Stimulated activated CD8-positive, alpha-beta memory T cell treated with anti-CD3 and anti-CD28 coated beads, Interleukin-15, amount 100 ng/mL, for 24 hours (primary cell): Measurements from ENCODE around the gene IQCM.
"Not testable (repeated sequence)": the region's sequence is repeated elsewhere in the genome, so short reads cannot be mapped to it uniquely, and the experiment has no call there.

ENCODE experiments used
- DNase-seq: peaks from one replicate; pipeline ENCODE4 v3.0.0-alpha.2; 2020; ENCODE audit warnings: low read depth

Gene IQCM

DNA sequence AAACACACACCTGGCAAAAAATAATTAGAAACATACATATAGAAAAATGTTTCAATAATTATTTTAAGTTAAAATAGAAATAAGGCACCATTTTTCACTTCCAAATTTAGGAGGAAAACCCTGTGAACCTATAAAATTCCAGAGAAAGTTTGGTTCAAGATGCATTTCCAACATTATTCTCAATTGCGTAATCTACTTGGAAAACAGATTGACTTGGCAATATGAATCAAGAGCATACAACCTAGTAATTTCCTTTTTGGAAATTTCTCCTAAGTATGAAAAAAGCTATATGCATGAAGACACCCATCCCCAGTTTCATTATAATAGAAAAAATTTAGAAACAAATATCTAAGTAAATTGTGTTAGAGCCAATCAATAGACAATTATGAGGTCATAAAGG lies 242.9 kb downstream of the IQCM start:
- no peak for DNase-seq

DNA sequence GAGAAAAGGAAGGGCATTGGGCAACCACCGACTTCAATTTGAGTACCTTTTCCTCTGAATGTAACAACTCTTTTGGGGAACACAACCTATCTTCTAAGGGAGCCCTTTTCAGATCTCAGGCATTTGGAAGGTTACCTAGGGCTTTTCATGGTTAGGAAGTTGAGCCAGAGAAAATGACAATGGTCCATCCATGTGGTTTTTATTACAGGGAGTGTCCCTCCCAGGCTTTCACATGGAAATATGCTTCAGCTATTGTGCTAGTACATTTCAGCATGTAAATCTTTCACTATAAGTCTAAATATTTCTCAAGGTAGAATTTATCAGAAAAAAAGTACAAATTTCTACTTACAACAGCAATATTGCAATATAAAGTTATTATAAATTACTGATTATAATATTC lies 259.8 kb downstream of the IQCM start:
- DNase-seq = no peak

DNA sequence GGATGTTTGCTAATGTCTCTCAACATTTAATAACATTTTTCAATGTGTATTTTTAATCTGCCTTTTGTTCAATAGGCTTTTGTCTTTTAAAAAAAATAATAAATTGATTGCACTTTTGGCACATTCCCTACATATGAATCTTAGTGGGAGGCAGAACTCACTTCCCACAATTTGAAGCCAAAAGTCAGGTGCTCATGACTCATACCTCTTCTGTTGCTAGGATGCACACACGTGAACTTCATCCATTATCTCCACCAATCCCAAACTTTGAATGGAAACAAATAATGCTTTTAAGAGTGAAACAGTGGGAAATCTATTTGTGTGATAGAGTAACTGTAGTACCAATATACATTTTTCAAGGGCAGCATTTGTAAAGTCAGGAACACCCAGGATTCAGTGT lies 260.5 kb downstream of the IQCM start:
- DNase-seq = no peak

DNA sequence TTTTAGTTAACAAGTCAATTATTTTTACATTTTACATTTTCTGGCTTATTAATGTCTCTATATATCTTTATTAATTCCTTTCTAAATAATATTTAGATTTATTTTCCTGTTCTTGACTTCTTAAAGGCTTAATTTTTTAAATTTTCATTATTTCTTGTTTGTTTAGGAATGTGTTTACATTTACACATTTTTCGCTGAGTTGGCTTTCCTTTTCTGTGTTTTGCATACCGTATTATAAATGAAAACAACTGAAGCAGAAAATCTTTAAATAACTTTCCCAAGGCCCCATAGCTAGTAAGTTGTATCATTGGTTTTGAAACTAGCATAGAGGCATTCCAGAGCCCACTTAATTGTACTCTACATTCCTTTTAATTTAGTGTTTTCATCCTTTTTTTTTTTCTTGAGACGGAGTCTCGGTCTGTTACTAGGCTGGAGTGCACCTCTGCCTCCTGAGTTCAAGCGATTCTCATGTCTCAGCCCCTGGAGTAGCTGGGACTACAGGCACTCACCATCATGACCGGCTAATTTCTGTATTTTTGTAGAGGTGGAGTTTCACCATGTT lies 261.6 kb downstream of the IQCM start:
- no peak for DNase-seq

DNA sequence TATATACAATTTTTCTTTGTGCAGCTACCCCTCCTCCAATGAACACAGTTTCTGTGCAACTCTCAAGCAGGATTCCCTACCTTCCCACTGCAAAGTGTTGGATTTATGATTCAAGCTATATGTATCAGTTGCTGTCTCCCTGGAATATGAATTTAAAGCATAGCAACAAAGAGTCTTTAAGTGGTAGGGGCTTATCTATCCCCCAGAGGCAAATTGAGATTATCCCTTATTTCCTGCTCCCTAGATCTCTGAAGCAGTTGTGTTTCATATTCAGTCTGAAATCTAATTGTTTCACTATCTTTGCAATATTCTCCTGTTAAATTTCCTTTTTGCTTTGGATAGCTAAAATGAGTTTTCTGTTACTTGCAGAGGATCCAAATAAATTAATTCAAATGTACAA lies 263.0 kb downstream of the IQCM start:
- DNase-seq = no peak

DNA sequence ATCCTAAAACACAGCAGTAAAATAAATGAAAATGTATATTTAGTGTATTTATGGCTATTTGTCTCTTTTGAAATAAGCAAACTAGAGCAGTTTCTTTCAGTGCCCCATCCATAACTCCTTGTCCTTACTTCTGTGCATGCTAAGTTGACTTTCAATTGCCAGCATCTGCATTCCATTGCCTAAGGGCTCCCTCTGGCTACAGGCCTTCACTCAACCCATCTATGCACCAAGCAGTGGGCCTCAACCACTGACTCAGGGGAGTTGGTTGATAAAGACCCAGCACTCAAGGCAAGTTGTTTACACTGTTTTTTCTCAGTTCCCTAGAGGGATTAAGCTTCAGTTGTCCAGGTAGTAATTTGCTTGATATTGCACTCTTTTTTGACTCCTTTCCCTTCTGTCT lies 265.7 kb downstream of the IQCM start:
- no peak for DNase-seq

DNA sequence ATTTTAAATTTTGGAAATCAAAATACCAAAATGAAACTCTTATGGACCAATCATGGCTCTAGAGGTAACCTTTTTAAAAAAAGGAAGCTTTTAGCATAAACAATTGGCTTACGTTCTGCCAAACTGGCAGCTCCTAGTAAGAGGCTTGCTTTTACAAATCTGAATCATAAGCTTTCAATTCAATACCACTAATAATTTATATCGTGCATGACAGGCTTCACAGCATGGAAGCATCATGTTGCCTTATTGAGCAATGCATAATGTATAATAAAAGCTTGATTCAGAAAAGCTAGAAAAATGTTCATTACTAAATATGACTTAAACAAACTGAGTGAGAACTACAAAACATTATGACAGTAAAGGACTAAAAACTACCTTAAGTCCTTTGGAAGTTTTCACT lies 280.9 kb downstream of the IQCM start:
- no peak for DNase-seq

DNA sequence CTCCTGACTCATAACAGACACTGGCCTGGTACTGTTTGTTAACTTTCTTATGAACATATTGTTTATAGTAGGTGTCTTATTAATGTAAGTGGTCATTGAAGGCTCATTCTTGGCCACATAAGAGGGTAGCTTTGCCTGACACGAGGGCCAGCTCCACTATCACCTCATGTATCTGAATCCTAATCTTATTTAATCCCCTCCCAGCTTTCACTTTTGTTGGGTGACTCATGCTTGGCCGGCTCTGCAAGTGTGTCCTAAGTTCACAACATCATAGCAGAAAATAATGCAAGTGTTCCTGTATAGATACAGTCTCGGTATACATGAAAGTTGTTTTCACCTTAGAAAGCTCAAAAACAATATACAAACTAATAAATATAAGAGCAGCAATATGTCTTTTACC lies 283.8 kb downstream of the IQCM start:
- no peak for DNase-seq

DNA sequence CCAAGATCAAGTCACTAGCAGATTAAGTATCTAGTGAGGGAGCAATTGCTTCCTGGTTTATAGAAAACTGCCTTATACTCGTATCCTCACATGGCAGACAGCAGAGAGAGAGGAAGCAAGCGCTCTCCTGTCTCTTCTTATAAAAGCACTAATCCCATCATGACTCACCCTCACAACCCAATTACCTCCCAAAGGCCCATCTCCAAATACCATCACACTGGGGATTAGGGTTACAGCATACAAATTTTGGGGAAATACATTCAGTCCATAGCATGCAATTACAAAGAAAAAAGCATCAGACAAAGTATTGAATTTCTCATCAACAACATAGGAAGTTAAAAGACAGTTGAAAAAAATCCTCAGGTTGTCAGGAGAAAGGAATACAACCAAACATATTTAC lies 292.6 kb downstream of the IQCM start:
- DNase-seq = no peak

DNA sequence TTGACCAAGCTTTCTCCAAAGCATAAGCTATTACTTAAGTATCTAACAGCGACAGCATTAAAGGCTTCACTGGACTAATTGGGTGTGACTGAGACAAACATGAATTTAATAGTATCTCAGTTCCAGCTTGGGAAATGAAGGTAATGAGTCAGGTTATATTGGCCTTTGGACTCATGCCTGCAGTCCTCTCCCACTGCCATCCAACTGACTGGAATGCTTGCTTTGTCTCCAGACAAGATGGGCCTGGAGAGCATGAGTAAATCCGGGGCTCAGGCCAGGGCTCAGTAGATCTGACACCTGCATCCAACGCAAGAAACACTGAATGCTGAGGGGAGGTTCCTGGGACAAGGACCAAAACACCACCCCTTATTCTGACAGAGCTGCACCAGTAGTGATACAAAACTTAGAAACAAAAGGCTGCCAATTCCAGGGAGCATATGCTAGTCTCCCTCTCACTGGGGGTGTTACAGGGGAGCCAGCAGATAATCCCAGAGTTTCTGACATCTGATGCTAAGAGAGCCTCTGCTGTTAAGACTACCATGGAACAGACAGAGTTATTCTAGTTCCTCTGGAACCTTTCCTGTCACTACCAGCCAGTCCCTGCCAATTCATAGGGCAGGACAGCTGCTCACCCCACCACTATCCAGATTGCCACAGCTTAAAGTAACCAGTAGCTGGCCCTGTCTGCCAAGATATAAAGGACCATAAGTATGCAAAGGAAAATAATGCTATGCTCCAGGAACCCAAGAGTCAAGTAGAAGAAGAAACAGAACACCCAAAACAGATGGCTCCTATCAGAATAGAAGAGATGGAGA lies 293.8 kb downstream of the IQCM start:
- no peak for DNase-seq

DNA sequence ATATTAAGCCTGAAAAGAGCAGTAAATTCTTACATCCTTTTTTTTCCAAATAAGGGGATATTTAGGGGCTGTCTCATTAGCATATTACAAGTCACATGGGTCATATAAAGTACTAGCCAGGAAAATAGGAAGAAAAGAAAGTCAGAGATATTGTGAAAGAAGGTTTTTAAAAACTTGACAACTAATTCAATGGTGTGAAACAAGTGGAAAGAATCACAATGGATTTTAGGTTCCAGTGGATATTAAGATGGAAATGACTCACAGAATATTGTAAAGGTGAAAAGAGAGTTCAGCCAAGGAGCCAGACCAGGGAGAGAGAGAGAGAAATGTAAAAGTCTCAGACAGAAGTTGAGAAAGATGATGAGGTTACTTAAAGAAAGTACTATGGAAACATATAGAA lies 297.2 kb downstream of the IQCM start:
- no peak for DNase-seq

DNA sequence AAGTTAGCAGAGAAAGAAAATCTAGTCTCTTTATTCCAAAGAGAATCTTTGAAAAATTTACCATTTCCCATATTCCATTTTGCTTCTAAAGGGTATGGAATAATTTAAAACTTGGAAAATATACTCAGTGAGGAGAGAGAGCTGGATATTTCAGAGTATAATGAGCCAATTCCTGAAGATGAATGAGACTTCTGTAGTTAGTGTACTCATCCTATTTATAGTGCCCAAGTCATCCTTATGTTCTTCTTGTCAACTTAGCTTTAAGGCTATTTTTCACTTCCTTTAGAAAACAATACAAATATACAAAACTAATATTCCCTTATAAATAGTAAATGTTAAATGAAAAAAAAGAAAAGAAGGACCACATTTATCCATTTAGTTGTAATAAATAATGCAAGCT lies 302.6 kb downstream of the IQCM start:
- DNase-seq = no peak

DNA sequence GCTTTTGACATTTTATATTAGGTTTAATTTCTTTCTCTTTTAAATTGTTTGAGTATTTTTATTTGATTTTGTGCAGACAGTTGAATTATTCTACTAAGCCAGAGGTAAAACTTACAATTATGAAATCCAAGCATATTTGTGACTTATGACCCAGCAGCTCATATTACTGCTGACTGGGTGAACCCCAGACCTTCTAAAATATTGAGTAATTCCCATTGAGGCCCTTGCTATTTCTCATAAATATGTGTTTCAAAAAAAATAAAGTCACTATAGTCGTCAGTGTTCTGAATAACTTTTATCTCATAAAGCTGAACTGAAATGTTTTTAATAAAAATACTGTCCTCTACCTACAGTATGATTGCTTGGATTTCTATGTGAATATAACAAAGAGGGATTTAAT lies 303.1 kb downstream of the IQCM start:
- DNase-seq = no peak

DNA sequence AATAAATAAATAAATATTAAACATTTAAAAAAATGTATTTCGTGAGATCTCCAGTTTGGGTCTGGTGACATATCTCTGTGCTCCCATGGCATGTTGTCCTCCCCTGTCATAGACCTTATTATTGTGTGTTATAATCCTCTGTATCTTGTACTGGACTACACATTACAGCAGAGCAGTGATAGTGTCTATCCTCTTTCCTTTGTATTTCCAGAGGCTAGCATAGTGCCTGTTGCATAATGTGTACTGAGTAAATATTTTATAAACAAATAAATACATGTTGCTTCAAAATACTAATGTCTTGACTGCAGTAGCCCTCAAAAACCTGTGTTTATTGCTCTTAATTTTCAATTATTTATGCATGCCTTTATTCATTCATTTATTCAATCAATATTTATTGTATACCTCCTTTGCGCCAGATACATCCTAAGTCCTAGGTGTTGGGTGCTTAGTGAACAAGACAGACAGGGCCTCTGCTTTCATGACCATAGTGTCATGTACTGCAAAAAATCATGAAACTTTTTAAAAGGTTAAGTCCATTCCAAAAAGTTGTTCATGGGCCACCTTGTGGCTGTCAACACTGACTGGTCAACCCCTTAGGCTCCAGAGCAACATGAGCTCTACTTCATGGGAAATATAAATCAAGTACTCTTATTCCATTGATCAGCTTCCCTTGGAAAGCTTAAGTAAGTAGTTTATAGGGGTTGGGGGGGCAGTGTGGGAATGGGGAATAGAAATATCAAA lies 303.9 kb downstream of the IQCM start:
- DNase-seq = no peak

DNA sequence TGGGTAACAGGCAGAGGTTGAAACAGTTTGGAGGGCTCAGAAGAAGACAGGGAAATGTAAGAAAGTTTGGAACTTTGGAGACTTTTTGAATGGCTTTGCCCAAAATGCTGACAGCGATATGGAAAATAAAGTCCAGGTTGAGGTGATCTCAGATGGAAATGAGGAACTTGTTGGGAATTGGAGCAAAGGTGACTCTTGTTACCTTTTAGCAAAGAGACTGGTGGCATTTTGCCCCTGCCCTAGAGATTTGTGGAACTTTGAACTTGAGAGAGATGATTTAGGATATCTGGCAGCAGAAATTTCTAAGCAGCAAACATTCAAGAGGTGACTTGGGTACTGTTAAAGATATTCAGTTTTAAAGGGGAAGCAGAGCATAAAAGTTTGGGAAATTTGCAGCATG lies 308.3 kb downstream of the IQCM start:
- DNase-seq = not testable (repeated sequence)

DNA sequence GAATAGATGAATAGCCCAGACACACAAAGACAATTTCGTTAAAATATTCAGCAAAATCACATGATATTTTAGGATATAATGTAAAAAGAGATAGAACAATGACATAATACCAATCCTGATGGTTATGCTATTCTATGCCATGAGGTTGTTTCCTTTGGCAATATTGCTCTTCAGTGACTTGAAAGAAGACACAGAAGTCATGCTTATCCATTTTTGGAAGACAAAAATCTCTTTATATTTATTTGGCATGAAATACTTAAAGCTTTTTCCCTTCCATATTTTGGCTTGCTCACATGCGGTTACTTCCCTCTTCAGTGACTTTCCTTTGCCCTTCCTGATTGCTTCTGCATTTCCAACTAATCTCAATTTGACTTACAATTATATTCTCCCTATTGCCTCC lies 314.8 kb downstream of the IQCM start:
- DNase-seq = no peak

DNA sequence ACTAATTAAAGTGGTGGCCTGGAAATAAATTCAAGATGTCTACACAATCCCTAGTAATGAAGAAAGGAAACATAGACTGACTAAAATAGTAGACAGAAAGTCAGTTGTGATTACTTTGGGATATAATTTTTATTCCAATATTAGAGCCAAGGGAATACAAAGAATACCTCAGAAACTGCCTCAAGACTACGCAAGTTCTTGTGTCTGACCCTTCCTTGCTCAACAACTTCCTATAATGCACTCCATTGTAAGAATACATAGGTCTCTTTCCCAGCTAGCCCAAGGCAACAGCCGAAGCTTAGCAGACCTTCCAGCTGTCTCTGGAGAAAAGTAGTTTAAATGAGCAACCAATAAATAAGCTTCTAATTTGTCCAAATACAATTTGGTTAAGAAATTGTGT lies 315.9 kb downstream of the IQCM start:
- no peak for DNase-seq

DNA sequence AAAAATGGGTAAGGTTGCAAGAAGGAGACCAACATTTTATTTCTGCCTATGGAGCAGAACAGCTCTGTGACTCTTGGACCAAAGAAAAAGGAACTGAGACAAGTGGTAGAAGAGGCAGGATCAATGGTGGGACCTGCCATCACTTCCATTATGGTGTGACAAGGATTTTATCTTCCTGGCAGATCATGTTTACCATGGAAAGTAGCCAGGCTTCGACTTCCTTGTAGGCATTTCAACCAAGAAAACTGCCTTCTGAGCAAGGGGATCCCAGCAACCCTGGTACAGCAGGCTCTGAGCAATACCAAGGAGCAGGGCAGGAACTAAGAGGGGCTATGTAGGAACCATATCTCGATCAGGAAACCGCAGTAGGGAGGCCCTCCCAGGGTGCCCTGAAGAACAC lies 317.4 kb downstream of the IQCM start:
- DNase-seq = no peak

DNA sequence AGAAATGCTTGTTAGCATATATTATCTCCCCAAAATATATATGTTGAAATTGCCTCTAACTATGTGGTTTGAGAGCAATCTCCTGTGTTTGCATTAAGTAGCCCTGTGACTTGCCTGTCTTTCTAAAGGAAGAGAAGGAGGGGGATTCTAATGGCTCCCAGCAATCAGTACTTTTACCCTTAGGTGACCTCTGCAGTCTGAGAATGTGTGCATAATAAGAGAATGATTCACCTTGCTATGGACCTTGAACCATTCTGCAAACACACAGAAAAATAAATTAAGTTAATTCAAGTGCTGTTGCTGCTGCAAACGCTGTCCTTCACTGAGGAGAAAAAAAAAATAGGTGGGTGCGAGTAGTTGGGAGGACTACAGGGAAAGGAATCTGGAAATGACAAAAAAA lies 322.2 kb downstream of the IQCM start:
- no peak for DNase-seq

DNA sequence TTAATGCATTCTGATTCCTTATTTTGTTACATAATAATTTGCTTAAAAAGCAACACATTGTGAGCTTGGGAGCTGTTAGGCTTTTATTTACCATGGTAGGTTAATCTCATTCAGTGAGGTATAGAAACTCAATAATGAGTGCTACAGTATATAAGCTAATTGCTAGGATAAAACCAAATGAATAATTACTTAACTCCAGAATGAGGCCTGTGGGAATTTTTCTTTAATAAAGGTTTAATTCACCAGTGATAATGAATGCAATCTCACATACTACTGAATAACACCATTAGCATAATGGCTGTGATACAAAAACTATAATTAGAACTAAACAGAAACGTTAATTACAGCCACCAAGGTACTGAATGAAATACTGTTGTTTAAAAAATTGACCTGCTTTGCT lies 326.3 kb downstream of the IQCM start:
- DNase-seq = no peak

DNA sequence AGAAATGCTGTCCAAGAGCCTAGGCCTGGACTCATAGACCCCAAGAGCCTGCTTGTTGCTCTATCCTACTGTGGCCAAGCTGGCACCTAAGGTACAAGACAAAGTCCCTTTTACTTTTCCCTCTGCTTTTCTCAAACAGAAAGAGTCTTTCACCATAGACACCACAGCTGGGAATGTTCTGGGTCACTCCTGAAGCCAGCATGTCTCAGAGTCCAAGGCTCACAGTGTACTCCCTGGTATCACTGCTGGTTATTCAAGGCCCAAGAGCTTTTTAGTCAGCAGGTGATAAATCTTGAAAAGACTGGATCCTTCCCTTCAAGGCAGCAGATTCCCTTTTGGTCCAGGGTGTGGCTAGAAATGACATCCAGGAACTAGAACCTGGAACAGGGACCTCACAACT lies 328.8 kb downstream of the IQCM start:
- DNase-seq = no peak

DNA sequence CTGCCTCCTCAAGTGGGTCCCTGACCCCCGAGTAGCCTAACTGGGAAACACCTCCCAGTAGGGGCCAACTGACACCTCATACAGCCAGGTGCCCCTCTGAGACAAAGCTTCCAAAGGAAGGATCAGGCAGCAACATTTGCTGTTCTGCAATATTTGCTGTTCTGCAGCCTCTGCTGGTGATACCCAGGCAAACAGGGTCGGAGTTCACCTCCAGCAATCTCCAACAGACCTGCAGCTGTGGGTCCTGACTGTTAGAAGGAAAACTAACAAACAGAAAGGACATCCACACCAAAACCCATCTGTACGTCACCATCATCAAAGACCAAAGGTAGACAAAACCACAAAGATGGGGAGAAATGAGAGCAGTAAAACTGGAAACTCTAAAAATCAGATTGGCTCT lies 347.0 kb downstream of the IQCM start:
- not testable (repeated sequence) for DNase-seq

DNA sequence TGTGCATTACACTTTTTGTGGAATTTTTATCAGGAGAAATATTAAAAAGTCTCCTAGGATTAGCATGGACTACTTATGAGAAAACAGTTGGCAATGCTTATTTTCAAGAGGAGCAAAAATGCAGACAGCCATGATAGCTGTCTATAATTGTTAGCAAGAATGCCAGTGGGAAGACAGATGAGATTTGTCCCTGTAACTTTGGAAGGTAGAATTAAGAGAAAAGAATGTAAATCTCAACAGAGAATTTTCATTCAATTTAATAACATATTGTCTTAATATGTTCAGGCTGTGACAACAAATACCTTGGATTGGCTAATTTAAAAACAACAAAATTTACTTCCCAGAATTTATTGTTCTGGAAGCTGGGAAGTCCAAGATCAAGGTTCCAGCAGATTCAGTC lies 349.2 kb downstream of the IQCM start:
- no peak for DNase-seq

DNA sequence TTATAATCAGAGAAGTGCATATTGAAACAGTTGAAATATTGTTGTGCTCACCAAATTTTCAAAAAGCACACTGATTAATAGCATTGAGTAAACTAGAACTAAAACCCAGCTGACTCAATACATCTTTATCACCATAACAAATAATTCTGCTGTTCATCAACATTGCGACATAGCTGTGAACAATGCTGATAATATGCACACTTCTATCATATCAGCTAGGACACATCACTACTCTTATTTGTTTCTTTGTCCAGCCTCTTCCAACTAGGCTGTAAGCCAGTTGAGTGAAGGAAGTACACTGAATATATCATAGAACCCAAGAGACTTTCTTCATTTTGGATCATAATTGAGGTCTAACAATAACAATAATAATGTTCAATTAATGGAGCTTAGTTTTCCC lies 349.7 kb downstream of the IQCM start:
- no peak for DNase-seq
